HepG2 (cell line): ENCODE results near the gene NLRP4. TPM values are rescaled to one million over a fixed set of nuclear protein-coding genes. Genes with fewer than 3 reads are reported as not detected.
A peak's percentile ranks its signal among the peaks of the same experiment; 100 is the strongest.

Experiments used
- ATAC-seq: fragments of 200-7000 bp; cut with Tn5 transposase; 3 replicates; pipeline ENCODE4 v1.9.1; 2020; ENCODE audit warnings: mild to moderate bottlenecking, moderate library complexity
- BruUV-seq: library from RNA; stranded (reverse); fragments of 400-500 nt; replicated peaks from 2 replicates; lab custom pipeline; 2021; lab: Mats Ljungman, UMichigan
- CTCF ChIA-PET: fragments of 300-600 bp; formaldehyde crosslinking; extraction: SDS; loops from one replicate; lab custom pipeline; 2021; ENCODE audit warnings: low total read pairs, inconsistent platforms, low intra/inter-chr PET ratio; lab: Yijun Ruan, JAX
- POLR2A ChIA-PET: fragments of 350-600 bp; sonication (Branson Sonifier 250); formaldehyde crosslinking; loops from one replicate; lab custom pipeline; 2020; ENCODE audit warnings: antibody characterized with exemption, inconsistent platforms; lab: Yijun Ruan, JAX
- DNase-seq: peaks from one replicate; pipeline ENCODE4 v3.0.0-alpha.2; 2015; ENCODE audit warnings: low spot score
- FAIRE-seq: peaks from 3 replicates; lab custom pipeline; 2011; peaks lifted over from hg19 to GRCh38; lab: Jason Lieb, UNC
- H2AFZ ChIP-seq: one replicate; pipeline ENCODE4 v1.6.1; 2011; ENCODE audit warnings: low read length, inconsistent platforms
- H3K27ac ChIP-seq: fragments of 300-600 bp; 3 replicates; pipeline ENCODE4 v1.8.0; 2011; ENCODE audit warnings: mixed run types, mild to moderate bottlenecking, mixed read lengths, low read length, inconsistent platforms; ENCODE audit not compliant: insufficient read depth; ENCODE audit errors: extremely low read length
- H3K27me3 ChIP-seq, 2 experiments: fragments of 200-600 bp in 1 of 2; 2 replicates in 1 of 2; 3 replicates in 1 of 2; pipeline versions ENCODE4 v1.6.0 to v1.8.0; 2011; ENCODE audit warnings: low read length in 2 of 2, mild to moderate bottlenecking in 2 of 2, moderate library complexity in 2 of 2, inconsistent platforms in 1 of 2; ENCODE audit not compliant: insufficient read depth in 2 of 2, control insufficient read depth in 1 of 2
- H3K36me3 ChIP-seq, 2 experiments: fragments of 200-600 bp in 1 of 2; replicated peaks in 1 of 2; 2 replicates in 1 of 2; 3 replicates in 1 of 2; pipeline versions ENCODE4 v1.5.1 to v1.8.0; 2011; ENCODE audit warnings: low read length in 2 of 2, inconsistent platforms in 1 of 2; ENCODE audit not compliant: insufficient read depth in 2 of 2, control insufficient read depth in 1 of 2
- H3K4me1 ChIP-seq: 2 replicates; pipeline ENCODE4 v1.5.1; 2012; ENCODE audit warnings: low read length, inconsistent platforms; ENCODE audit not compliant: insufficient read depth
- H3K4me2 ChIP-seq: 2 replicates; pipeline ENCODE4 v1.6.0; 2011; ENCODE audit warnings: low read depth, low read length, inconsistent platforms
- H3K4me3 ChIP-seq, 3 experiments: fragments of 200-600 bp in 1 of 3; sonication (generic), shearing (Covaris generic) in 1 of 3; replicated peaks in 1 of 3; 2 replicates each; pipeline ENCODE4 v1.5.1; 2011 to 2016; ENCODE audit warnings: low read length in 3 of 3, inconsistent platforms in 2 of 3, low read depth in 2 of 3, mild to moderate bottlenecking in 2 of 3, control low read depth in 1 of 3, mixed read lengths in 1 of 3; ENCODE audit not compliant: insufficient read depth in 1 of 3
- H3K79me2 ChIP-seq: one replicate; pipeline ENCODE4 v1.6.1; 2011; ENCODE audit warnings: low read length, inconsistent platforms; ENCODE audit not compliant: insufficient read depth
- H3K9ac ChIP-seq: 2 replicates; pipeline ENCODE4 v1.6.0; 2011; ENCODE audit warnings: mild to moderate bottlenecking, low read depth, low read length, inconsistent platforms; ENCODE audit not compliant: insufficient read depth
- H3K9me3 ChIP-seq: 2 replicates; pipeline ENCODE4 v1.5.1; 2012; ENCODE audit warnings: mild to moderate bottlenecking, low read length
- H4K20me1 ChIP-seq: 2 replicates; pipeline ENCODE4 v1.6.0; 2011; ENCODE audit warnings: inconsistent platforms, mild to moderate bottlenecking, low read length, moderate library complexity; ENCODE audit not compliant: insufficient read depth
- MYC ChIP-seq: sonication (generic); formaldehyde crosslinking; IDR thresholded peaks from 2 replicates; pipeline ENCODE4 v1.9.0; 2021; ENCODE audit warnings: missing genetic modification reagents, borderline replicate concordance
- ZFP90 ChIP-seq: sonication (generic); formaldehyde crosslinking; IDR thresholded peaks from 2 replicates; pipeline ENCODE4 v1.8.0; 2022; ENCODE audit warnings: missing genetic modification reagents, mild to moderate bottlenecking, inconsistent platforms, borderline replicate concordance
- WGBS: methylation state at CpG from one replicate; pipeline ENCODE4 v1.1.6; 2017; ENCODE audit warnings: low lambda C conversion rate; 5-methylcytosine and 5-hydroxymethylcytosine counted together
- in situ Hi-C: cut with HindIII; loops from 2 replicates; pipeline ENCODE4 v1.10.0; 2017; ENCODE audit warnings: low pct_unique_long_range_greater_than_20kb; ENCODE audit not compliant: extremely low pct_ligation_motif_present
- intact Hi-C: fragments of 100-400 bp; cut with micrococcal nuclease; formaldehyde crosslinking; loops from one replicate; pipeline ENCODE4 v1.10.0; 2022; ENCODE audit not compliant: unreplicated experiment
- polyA plus RNA-seq, 8 experiments: library from polyadenylated mRNA; depleted of rRNA in 3 of 8; stranded (reverse) in 7 of 8; unstranded in 1 of 8; fragments of >200 nt; fragmentation: Illumina TruSeq in 4 of 8; extraction: Trizol in 4 of 8; gene quantifications; 2 replicates each; pipeline versions ENCODE4 v1.2.1 to v1.2.3, GENCODE V29; 2011 to 2016; ENCODE audit warnings: low read depth in 4 of 8, missing spikeins in 1 of 8, mixed read lengths in 1 of 8; ENCODE audit not compliant: insufficient read depth in 1 of 8
- total RNA-seq, 5 experiments: library from RNA; depleted of rRNA; stranded (reverse); fragments of >200 nt; fragmentation: Illumina TruSeq; extraction: Trizol; gene quantifications; 2 replicates each; pipeline ENCODE4 v1.2.3, GENCODE V29; 2016; ENCODE audit warnings: low read depth in 1 of 5
- TF ChIP-seq, protein P1 (sequence below): sonication (generic); formaldehyde crosslinking; IDR thresholded peaks from 2 replicates; pipeline ENCODE4 v1.4.0; 2020; ENCODE audit warnings: low read depth, mild to moderate bottlenecking, missing genetic modification reagents
- TF ChIP-seq, protein P2 (sequence below): sonication (generic); formaldehyde crosslinking; IDR thresholded peaks from 2 replicates; pipeline ENCODE4 v1.5.0; 2020; ENCODE audit warnings: mild to moderate bottlenecking, missing genetic modification reagents, moderate library complexity

Gene NLRP4
- total and polyA plus RNA-seq, 2 of the 13 experiments (the other 11 are each of a cell fraction or from before 2014, with no cell fraction given) = not detected

DNA sequence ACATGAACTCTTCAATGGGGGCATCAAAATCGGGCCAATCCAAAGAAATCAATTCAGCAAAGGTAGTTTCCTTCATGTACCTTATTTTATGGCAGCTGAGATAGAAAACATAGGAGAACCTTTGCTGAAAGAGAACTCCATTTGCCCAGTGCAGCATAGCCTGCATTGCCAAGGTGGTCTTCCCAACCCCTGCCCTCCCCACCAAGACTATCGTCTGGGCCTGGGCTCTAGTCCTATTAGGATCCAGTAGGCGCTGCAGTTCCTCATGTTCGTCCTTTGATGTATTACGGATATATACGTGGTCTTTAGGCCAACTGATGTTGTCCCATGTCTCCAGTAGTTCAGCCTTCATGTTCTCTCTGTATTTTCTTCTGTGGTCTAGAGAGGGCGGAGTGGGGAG is 76.6 kb downstream of the NLRP4 start:
- H3K4me1 ChIP-seq = no peaks in the 10 kb centered on the region
- WGBS = 20% methylated on average over 7 of the region's 7 CpGs
- H3K9ac ChIP-seq = no peak overlapping the region
- intact Hi-C loops (no loop called here), in situ Hi-C loops (no loop called here)
- ChIA-PET CTCF (no interaction called here), POLR2A (no interaction called here)
- no peak overlapping the region for H2AFZ ChIP-seq
- TF ChIP-seq, protein P1, sequence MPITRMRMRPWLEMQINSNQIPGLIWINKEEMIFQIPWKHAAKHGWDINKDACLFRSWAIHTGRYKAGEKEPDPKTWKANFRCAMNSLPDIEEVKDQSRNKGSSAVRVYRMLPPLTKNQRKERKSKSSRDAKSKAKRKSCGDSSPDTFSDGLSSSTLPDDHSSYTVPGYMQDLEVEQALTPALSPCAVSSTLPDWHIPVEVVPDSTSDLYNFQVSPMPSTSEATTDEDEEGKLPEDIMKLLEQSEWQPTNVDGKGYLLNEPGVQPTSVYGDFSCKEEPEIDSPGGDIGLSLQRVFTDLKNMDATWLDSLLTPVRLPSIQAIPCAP (CRISPR knock-in tag) = no peak
- no peak for TF ChIP-seq MYC (CRISPR knock-in tag)
- peaks cover 4% of the 10 kb centered on the region; the same call in 1 of the 2 replicates for H3K9me3 ChIP-seq
- ATAC-seq (no peak), DNase-seq (no peak), FAIRE-seq (no peak)
- BruUV-seq = no TSS peak
- H4K20me1 ChIP-seq = no peaks in the 10 kb centered on the region
- H3K4me2 ChIP-seq = no peak overlapping the region
- peaks cover 0 to 8% of the 10 kb centered on the region in 2 experiments; a peak in 1 of 5 replicates for H3K27me3 ChIP-seq
- H3K79me2 ChIP-seq = no peaks in the 10 kb centered on the region
- H3K27ac ChIP-seq = no peak overlapping the region
- H3K36me3 ChIP-seq = no peaks in the 10 kb centered on the region
- no peak overlapping the region for H3K4me3 ChIP-seq

DNA sequence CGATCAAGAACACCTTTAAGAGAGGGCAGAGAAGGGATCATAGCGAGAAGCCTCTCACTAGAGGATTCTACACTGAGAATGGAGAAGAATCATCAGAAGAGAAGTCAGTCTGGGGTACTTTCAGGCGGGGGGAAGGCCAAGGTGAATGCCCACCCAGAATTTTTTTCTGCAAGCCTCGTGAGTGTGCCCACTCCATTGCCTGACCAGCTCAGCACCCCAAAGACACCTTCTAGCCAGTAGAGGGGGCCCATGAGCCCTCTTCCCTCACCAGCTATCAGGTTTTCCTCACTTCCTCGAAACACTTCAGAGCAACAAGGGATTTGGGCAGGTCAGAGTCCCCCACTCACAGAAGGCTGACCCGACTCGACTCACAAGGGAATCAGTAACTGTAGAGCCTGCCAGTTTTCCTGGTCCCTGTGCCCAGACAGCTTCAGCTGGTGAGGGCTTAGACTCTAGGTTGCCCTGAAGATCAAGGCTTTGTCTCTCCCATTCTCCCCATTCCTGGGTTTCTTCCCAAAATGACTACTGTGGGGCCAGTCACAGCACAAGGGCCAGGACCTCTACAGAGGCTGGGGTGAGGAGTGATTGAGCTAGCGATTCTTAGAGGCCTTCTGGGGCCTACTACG is 77.4 kb downstream of the NLRP4 start:
- Histone ChIP-seq H3K9me3 (peaks cover 4% of the 10 kb centered on the region; the same call in 1 of the 2 replicates), H3K36me3 (no peaks in the 10 kb centered on the region), H3K9ac (no peak overlapping the region), H2AFZ (no peak overlapping the region), H3K4me2 (no peak overlapping the region), H3K4me3 (no peak overlapping the region), H4K20me1 (no peaks in the 10 kb centered on the region), H3K79me2 (no peaks in the 10 kb centered on the region), H3K27ac (no peak overlapping the region), H3K27me3 (peaks cover 0 to 8% of the 10 kb centered on the region in 2 experiments; a peak in 1 of 5 replicates), H3K4me1 (no peaks in the 10 kb centered on the region)
- WGBS = 6% methylated on average over 9 of the region's 9 CpGs
- intact Hi-C loops (no loop called here), in situ Hi-C loops (no loop called here)
- ChIA-PET POLR2A (no interaction called here), CTCF (no interaction called here)
- no peak for DNase-seq
- TF ChIP-seq, protein P2, sequence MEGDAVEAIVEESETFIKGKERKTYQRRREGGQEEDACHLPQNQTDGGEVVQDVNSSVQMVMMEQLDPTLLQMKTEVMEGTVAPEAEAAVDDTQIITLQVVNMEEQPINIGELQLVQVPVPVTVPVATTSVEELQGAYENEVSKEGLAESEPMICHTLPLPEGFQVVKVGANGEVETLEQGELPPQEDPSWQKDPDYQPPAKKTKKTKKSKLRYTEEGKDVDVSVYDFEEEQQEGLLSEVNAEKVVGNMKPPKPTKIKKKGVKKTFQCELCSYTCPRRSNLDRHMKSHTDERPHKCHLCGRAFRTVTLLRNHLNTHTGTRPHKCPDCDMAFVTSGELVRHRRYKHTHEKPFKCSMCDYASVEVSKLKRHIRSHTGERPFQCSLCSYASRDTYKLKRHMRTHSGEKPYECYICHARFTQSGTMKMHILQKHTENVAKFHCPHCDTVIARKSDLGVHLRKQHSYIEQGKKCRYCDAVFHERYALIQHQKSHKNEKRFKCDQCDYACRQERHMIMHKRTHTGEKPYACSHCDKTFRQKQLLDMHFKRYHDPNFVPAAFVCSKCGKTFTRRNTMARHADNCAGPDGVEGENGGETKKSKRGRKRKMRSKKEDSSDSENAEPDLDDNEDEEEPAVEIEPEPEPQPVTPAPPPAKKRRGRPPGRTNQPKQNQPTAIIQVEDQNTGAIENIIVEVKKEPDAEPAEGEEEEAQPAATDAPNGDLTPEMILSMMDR (CRISPR knock-in tag) = peak; percentile 37
- TF ChIP-seq ZFP90 = no peak
- BruUV-seq = no TSS peak
- peak; percentile 43; the same call in 2 of the 3 replicates for ATAC-seq
- FAIRE-seq = no peak
